ENCODE results near the gene CRX. TPM values are rescaled to one million over a fixed set of nuclear protein-coding genes. Genes with fewer than 3 reads are reported as not detected.
A peak's percentile ranks its signal among the peaks of the same experiment; 100 is the strongest.
"Not testable (repeated sequence)": the region's sequence is repeated elsewhere in the genome, so short reads cannot be mapped to it uniquely, and the experiment has no call there.

The CRX gene
- 0.19 and 0.22 TPM in 2 replicates for total RNA-seq (ENCODE audit: low replicate concordance)

- Histone ChIP-seq H3K36me3 (no peaks in the 10 kb centered on the region), H3K4me1 (peaks cover 46% of the 10 kb centered on the region), H3K9me3 (ENCODE audit: low read depth) (no peaks in the 10 kb centered on the region), H3K9ac (no peak within 1 kb of the TSS), H3K27ac (no peak within 1 kb of the TSS), H3K4me3 (no peak within 1 kb of the TSS), H3K4me2 (peak within 1 kb of the TSS; percentile 82), H4K20me1 (ENCODE audit: low read depth) (no peaks in the 10 kb centered on the region), H2AFZ (replicated peaks) (no peak within 1 kb of the TSS), H3F3A (ENCODE audit: low read depth) (peaks cover 64% of the 10 kb centered on the region), H3K79me2 (ENCODE audit: low read depth) (no peaks in the 10 kb centered on the region), H3K27me3 (no peaks in the 10 kb centered on the region)
- peak within 1 kb of the TSS; percentile 70 for H3K4me3 Mint-ChIP-seq
- H3K27ac Mint-ChIP-seq, result peak within 1 kb of the TSS; percentile 85
- H3K9me3 Mint-ChIP-seq, result peaks cover 7% of the 10 kb centered on the region
- peak; percentile 49 for DNase-seq (ENCODE audit: low spot score)
- peaks cover 17% of the 10 kb centered on the region for H3K27me3 Mint-ChIP-seq (ENCODE audit: insufficient read depth, low read depth)
- peaks cover 49% of the 10 kb centered on the region for H3K4me1 Mint-ChIP-seq
- TF ChIP-seq EZH2phosphoT487 (IDR thresholded peaks at IDR 0.05) (no peak), EZH2 (IDR thresholded peaks at IDR 0.05) (no peak), CTCF (IDR thresholded peaks at IDR 0.05) (no peak)
- H3K36me3 Mint-ChIP-seq, result no peaks in the 10 kb centered on the region
These were observed at the start of gene CRX for GRCh38 chr19:47821460-47822020. Gene CRX (plus strand): TSS chr19:47821937. CDS start chr19:47834444, 12,507 bp downstream.

GRCh38 chr19:47776568-47776967 lies 45.2 kb upstream of the CRX start:
- H2AFZ ChIP-seq (replicated peaks), result no peak overlapping the region
- H3K9ac ChIP-seq, result no peak overlapping the region
- no peaks in the 10 kb centered on the region for H3K9me3 ChIP-seq (ENCODE audit: low read depth)
- H3K4me1 Mint-ChIP-seq, result peaks cover 31% of the 10 kb centered on the region
- H4K20me1 ChIP-seq (ENCODE audit: low read depth), result peaks cover 7% of the 10 kb centered on the region
- no peaks in the 10 kb centered on the region for H3K27me3 ChIP-seq
- TF ChIP-seq EZH2 (IDR thresholded peaks at IDR 0.05), result no peak
- TF ChIP-seq CTCF (IDR thresholded peaks at IDR 0.05), result no peak
- no peak overlapping the region for H3K27ac Mint-ChIP-seq
- H3K9me3 Mint-ChIP-seq, result no peaks in the 10 kb centered on the region
- H3K36me3 ChIP-seq, result no peaks in the 10 kb centered on the region
- H3K4me1 ChIP-seq, result peaks cover 6% of the 10 kb centered on the region
- no peak overlapping the region for H3K4me3 ChIP-seq
- H3K36me3 Mint-ChIP-seq, result peaks cover 7% of the 10 kb centered on the region
- H3K27ac ChIP-seq, result no peak overlapping the region
- H3K79me2 ChIP-seq (ENCODE audit: low read depth), result peaks cover 42% of the 10 kb centered on the region
- H3K4me3 Mint-ChIP-seq, result peak overlapping the region; percentile 93
- peaks cover 16% of the 10 kb centered on the region for H3F3A ChIP-seq (ENCODE audit: low read depth)
- DNase-seq (ENCODE audit: low spot score), result no peak
- H3K4me2 ChIP-seq, result no peak overlapping the region
- peaks cover 10% of the 10 kb centered on the region for H3K27me3 Mint-ChIP-seq (ENCODE audit: insufficient read depth, low read depth)

GRCh38 chr19:47777245-47778048 lies 44.3 kb upstream of the CRX start:
- H3K27ac ChIP-seq; H3K9me3 ChIP-seq (ENCODE audit: low read depth); H3K9ac ChIP-seq; H3K36me3 ChIP-seq; H3K4me1 ChIP-seq; H3K9me3 Mint-ChIP-seq; H4K20me1 ChIP-seq (ENCODE audit: low read depth); H3K27me3 ChIP-seq; DNase-seq (ENCODE audit: low spot score): not testable (repeated sequence)
- peak overlapping the region; percentile 91 for H3K27ac Mint-ChIP-seq
- H2AFZ ChIP-seq (replicated peaks), result peak overlapping the region; percentile 85
- H3K4me3 Mint-ChIP-seq, result peak overlapping the region; percentile 93
- H3K36me3 Mint-ChIP-seq, result peaks cover 14% of the 10 kb centered on the region
- H3K4me3 ChIP-seq, result peak overlapping the region; percentile 74
- H3F3A ChIP-seq (ENCODE audit: low read depth), result peaks cover 23% of the 10 kb centered on the region
- peaks cover 47% of the 10 kb centered on the region for H3K79me2 ChIP-seq (ENCODE audit: low read depth)
- peak overlapping the region; percentile 78 for H3K4me2 ChIP-seq
- H3K27me3 Mint-ChIP-seq (ENCODE audit: insufficient read depth, low read depth), result peaks cover 14% of the 10 kb centered on the region
- peaks cover 32% of the 10 kb centered on the region for H3K4me1 Mint-ChIP-seq

All from neural progenitor cell (in vitro differentiated cells).